ENCODE measurements around the gene UBASH3B.

DNA sequence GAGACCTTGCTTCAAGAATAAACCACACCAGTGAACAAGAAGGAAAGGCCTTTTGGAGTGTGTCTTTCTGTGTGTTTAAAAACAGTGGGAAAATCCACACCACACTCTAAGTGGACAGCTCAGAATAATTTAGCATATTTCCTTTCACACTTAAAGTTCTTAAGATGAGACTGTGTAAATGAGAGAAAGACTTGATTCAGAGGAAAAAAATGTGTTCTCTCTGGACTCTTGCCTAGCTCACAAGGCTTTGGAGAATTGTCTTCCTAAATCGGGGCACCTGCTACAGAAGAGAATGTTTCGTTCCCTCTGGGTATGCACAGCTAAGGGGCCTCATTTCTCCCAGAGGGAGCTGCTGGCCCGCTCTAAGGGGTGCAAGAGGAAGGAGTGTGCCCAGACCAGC, 154.3 kb downstream of the UBASH3B start:
- TF ChIP-seq POLR2AphosphoS5 (IDR thresholded peaks at IDR 0.05; ENCODE audit: borderline replicate concordance, low read depth, low read length) (no peak), EZH2 (IDR thresholded peaks at IDR 0.05) (no peak), FOXP2 (optimal IDR thresholded peaks at IDR 0.05; ENCODE audit: control extremely low read depth, extremely low read length, insufficient read depth) (no peak)
